ENCODE measurements around the gene HNRNPR.

DNA sequence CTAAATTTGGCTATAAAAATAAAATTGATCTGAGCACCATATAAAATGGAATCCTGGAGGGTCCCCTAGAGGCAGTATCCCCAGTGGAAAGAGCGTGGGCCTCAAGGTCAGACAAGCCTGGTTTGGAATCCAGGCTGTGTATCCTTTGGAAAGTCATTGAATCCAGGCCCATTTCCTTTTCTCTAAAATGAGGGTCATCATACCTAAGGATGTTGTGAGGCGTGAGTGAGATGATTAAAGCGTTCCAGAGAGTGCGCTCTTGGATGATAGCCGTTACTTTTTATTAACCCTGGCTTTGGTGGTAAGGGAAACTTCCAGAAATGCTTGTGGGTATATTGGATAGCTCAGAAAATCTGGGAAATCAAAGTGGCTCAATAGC is 26.2 kb upstream of the HNRNPR start:
- TF ChIP-seq, protein P1, sequence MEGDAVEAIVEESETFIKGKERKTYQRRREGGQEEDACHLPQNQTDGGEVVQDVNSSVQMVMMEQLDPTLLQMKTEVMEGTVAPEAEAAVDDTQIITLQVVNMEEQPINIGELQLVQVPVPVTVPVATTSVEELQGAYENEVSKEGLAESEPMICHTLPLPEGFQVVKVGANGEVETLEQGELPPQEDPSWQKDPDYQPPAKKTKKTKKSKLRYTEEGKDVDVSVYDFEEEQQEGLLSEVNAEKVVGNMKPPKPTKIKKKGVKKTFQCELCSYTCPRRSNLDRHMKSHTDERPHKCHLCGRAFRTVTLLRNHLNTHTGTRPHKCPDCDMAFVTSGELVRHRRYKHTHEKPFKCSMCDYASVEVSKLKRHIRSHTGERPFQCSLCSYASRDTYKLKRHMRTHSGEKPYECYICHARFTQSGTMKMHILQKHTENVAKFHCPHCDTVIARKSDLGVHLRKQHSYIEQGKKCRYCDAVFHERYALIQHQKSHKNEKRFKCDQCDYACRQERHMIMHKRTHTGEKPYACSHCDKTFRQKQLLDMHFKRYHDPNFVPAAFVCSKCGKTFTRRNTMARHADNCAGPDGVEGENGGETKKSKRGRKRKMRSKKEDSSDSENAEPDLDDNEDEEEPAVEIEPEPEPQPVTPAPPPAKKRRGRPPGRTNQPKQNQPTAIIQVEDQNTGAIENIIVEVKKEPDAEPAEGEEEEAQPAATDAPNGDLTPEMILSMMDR (IDR thresholded peaks at IDR 0.05; ENCODE audit: low read depth, low read length) = no peak
- no peak for TF ChIP-seq EZH2phosphoT487 (IDR thresholded peaks at IDR 0.05; ENCODE audit: low read depth)

Data from OCI-LY3 (cell line).